PC-3 (cell line): ENCODE measurements around the gene FARS2.

Source experiments
- EZH2 ChIP-seq: fragments of 300-600 bp; sonication (generic); IDR thresholded peaks from one replicate; pipeline ENCODE4 v1.6.1; 2017; ENCODE audit warnings: antibody characterized with exemption, mild to moderate bottlenecking, low read length; ENCODE audit not compliant: unreplicated experiment
- TF ChIP-seq, protein P1 (sequence below): fragments of 300-600 bp; sonication (generic); conservative IDR thresholded peaks from 2 replicates; pipeline ENCODE4 v1.5.1; 2017; ENCODE audit warnings: antibody characterized with exemption, low read depth, mild to moderate bottlenecking, low read length

DNA sequence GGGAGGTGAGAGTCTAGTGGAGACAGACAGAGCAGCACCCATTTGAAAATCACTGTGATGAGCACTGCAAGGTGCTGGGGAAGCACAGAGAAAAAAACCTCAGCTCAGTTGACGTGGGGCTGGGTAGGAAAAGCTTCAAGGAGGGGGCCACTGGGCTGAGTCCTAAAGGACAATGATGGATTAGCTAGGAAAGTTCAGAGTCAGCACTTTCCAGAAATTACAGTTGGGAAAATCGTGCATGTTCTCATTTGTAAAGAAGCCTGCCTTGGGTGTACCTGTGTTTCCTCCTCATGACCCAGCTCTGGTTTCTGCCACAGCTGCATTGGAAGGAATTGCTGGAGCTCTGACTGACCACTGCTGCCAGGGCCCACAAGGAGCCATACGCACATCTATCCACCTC lies 221.3 kb downstream of the FARS2 start:
- TF ChIP-seq EZH2 = no peak
- TF ChIP-seq, protein P1, sequence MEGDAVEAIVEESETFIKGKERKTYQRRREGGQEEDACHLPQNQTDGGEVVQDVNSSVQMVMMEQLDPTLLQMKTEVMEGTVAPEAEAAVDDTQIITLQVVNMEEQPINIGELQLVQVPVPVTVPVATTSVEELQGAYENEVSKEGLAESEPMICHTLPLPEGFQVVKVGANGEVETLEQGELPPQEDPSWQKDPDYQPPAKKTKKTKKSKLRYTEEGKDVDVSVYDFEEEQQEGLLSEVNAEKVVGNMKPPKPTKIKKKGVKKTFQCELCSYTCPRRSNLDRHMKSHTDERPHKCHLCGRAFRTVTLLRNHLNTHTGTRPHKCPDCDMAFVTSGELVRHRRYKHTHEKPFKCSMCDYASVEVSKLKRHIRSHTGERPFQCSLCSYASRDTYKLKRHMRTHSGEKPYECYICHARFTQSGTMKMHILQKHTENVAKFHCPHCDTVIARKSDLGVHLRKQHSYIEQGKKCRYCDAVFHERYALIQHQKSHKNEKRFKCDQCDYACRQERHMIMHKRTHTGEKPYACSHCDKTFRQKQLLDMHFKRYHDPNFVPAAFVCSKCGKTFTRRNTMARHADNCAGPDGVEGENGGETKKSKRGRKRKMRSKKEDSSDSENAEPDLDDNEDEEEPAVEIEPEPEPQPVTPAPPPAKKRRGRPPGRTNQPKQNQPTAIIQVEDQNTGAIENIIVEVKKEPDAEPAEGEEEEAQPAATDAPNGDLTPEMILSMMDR = no peak
